ENCODE measurements around the gene NAA10. TPM values are rescaled to one million over a fixed set of nuclear protein-coding genes. Genes with fewer than 3 reads are reported as not detected.

Gene NAA10
- total RNA-seq, 1 donor from 2014 or later = 83.7 TPM

GRCh38 chrX:153884590-153884989, 50.2 kb downstream of the NAA10 start:
- DNase-seq (ENCODE audit: low spot score) = no peak

GRCh38 chrX:153884136-153884535, 50.7 kb downstream of the NAA10 start:
- no peak for DNase-seq (ENCODE audit: low spot score)

GRCh38 chrX:153883163-153883843, 51.5 kb downstream of the NAA10 start:
- no peak for DNase-seq (ENCODE audit: low spot score)

- DNase-seq (ENCODE audit: low spot score) = no peak
Measured at GRCh38 chrX:153882557-153882956, 52.3 kb downstream of the NAA10 start.

- DNase-seq (ENCODE audit: low spot score) = no peak
Measured at GRCh38 chrX:153882086-153882498, 52.7 kb downstream of the NAA10 start.

DNA sequence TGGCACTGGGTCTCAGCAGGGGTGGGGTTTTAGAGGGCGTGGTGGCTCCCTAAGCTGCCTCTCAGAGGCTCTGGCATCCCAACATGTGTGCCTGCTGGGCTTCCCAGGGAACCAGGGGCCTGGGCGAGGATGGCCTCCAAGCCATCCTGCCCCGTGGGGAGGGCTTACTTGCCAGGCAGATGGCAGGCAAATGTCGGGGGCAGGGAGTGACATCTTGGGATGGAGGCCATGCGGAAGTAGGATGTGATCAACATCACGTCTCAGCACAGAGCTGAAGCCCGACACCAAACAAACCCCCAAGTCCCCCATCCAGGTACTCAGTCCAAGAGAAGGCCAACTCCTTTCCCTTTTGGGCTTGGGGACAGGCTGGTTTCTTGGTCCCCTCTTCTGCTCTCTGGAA, 53.6 kb downstream of the NAA10 start:
- no peak for DNase-seq (ENCODE audit: low spot score)

- DNase-seq (ENCODE audit: low spot score) = no peak
Measured at GRCh38 chrX:153880440-153880815, 54.4 kb downstream of the NAA10 start.

- no peak for DNase-seq (ENCODE audit: low spot score)
Measured at GRCh38 chrX:153879741-153880439, 54.9 kb downstream of the NAA10 start.

Other genes starting within 250 kb of the NAA10 start
- gene SLC6A8, start 247.1 kb downstream of the NAA10 start, total RNA-seq = 70.3 TPM
- 315 TPM for gene BCAP31, start 210.7 kb downstream of the NAA10 start, total RNA-seq
- 15.1 TPM for gene ABCD1, start 210.2 kb downstream of the NAA10 start, total RNA-seq
- gene PLXNB3, start 170.8 kb downstream of the NAA10 start, total RNA-seq = 42.8 TPM
- 2.7 TPM for gene SRPK3, start 154.0 kb downstream of the NAA10 start, total RNA-seq
- gene IDH3G, start 140.7 kb downstream of the NAA10 start, total RNA-seq = 57.0 TPM
- 253 TPM for gene SSR4, start 140.4 kb downstream of the NAA10 start, total RNA-seq
- gene PDZD4, start 104.5 kb downstream of the NAA10 start, total RNA-seq = 10.6 TPM
- gene L1CAM, start 48.9 kb downstream of the NAA10 start, total RNA-seq = 3.8 TPM
- 2.3 TPM for gene AVPR2, start 30.4 kb downstream of the NAA10 start, total RNA-seq
- gene ARHGAP4, start 8.8 kb downstream of the NAA10 start, total RNA-seq = 43.7 TPM
- 7.4 TPM for gene RENBP, start 9.6 kb upstream of the NAA10 start, total RNA-seq
- gene HCFC1, start 36.8 kb upstream of the NAA10 start, total RNA-seq = 73.9 TPM
- 12.8 TPM for gene TMEM187, start 37.7 kb upstream of the NAA10 start, total RNA-seq
- 103 TPM for gene IRAK1, start 84.9 kb upstream of the NAA10 start, total RNA-seq
- 105 TPM for gene MECP2, start 162.7 kb upstream of the NAA10 start, total RNA-seq
- gene OPN1LW, start 209.2 kb upstream of the NAA10 start, total RNA-seq = not detected
- gene OPN1MW, start 247.6 kb upstream of the NAA10 start, total RNA-seq = not detected